Measurements from ENCODE around the gene BRD4. TPM values are rescaled to one million over a fixed set of nuclear protein-coding genes. Genes with fewer than 3 reads are reported as not detected.

Gene BRD4
- total RNA-seq, 1 donor from 2014 or later, result 152 TPM

GRCh38 chr19:15210323-15210781, 122.0 kb downstream of the BRD4 start:
- no peaks in the 10 kb centered on the region for H3K9me3 Mint-ChIP-seq
- H3K27me3 Mint-ChIP-seq (ENCODE audit: low read depth), result no peaks in the 10 kb centered on the region
- no peak for TF ChIP-seq CTCF (conservative IDR thresholded peaks at IDR 0.05)
- H3K4me3 Mint-ChIP-seq, result no peak overlapping the region
- DNase-seq (ENCODE audit: low read depth, low spot score), result no peak
- H3K4me1 Mint-ChIP-seq, result peaks cover 4% of the 10 kb centered on the region
- no peak overlapping the region for H3K27ac Mint-ChIP-seq (ENCODE audit: unreplicated experiment)
- H3K36me3 Mint-ChIP-seq (ENCODE audit: low read depth), result no peaks in the 10 kb centered on the region

- no peaks in the 10 kb centered on the region for H3K27me3 Mint-ChIP-seq (ENCODE audit: low read depth)
- H3K4me3 Mint-ChIP-seq, result peak overlapping the region; percentile 87
- no peak for TF ChIP-seq CTCF (conservative IDR thresholded peaks at IDR 0.05)
- DNase-seq (ENCODE audit: low read depth, low spot score), result no peak
- H3K36me3 Mint-ChIP-seq (ENCODE audit: low read depth), result peaks cover 10% of the 10 kb centered on the region
- H3K9me3 Mint-ChIP-seq, result no peaks in the 10 kb centered on the region
- H3K27ac Mint-ChIP-seq (ENCODE audit: unreplicated experiment), result no peak overlapping the region
- H3K4me1 Mint-ChIP-seq, result peaks cover 23% of the 10 kb centered on the region
These were observed 130.8 kb downstream of the BRD4 start for GRCh38 chr19:15201374-15202023.

GRCh38 chr19:15200553-15201364, 131.6 kb downstream of the BRD4 start, which contains the start of gene NOTCH3:
Gene NOTCH3 (minus strand): TSS chr19:15200995. CDS start chr19:15200905, 90 bp downstream.
- Mint-ChIP-seq H3K36me3 (ENCODE audit: low read depth) (peaks cover 10% of the 10 kb centered on the region), H3K4me1 (peaks cover 27% of the 10 kb centered on the region), H3K27me3 (ENCODE audit: low read depth) (no peaks in the 10 kb centered on the region), H3K9me3 (no peaks in the 10 kb centered on the region), H3K27ac (ENCODE audit: unreplicated experiment) (no peak within 1 kb of the TSS), H3K4me3 (peak within 1 kb of the TSS; percentile 87)
- no peak for TF ChIP-seq CTCF (conservative IDR thresholded peaks at IDR 0.05)
- peak; percentile 47 for DNase-seq (ENCODE audit: low read depth, low spot score)

- H3K27ac Mint-ChIP-seq (ENCODE audit: unreplicated experiment), result peak overlapping the region; percentile 1
- DNase-seq (ENCODE audit: low read depth, low spot score), result peak; percentile 78
- H3K4me1 Mint-ChIP-seq, result peaks cover 29% of the 10 kb centered on the region
- TF ChIP-seq CTCF (conservative IDR thresholded peaks at IDR 0.05), result no peak
- H3K36me3 Mint-ChIP-seq (ENCODE audit: low read depth), result peaks cover 10% of the 10 kb centered on the region
- H3K4me3 Mint-ChIP-seq, result peak overlapping the region; percentile 90
- H3K9me3 Mint-ChIP-seq, result no peaks in the 10 kb centered on the region
- H3K27me3 Mint-ChIP-seq (ENCODE audit: low read depth), result no peaks in the 10 kb centered on the region
These were observed 132.4 kb downstream of the BRD4 start for GRCh38 chr19:15199661-15200552.
